NCI-H2171 treated with DMSO at 0.1 percent for 48 hours (cell line): ENCODE results near the gene TFF1.
A peak's percentile ranks its signal among the peaks of the same experiment; 100 is the strongest.

ENCODE experiments used
- DNase-seq: peaks from one replicate; lab custom pipeline; 2025; lab: John Stamatoyannopoulos, UW

TFF1 gene

DNA sequence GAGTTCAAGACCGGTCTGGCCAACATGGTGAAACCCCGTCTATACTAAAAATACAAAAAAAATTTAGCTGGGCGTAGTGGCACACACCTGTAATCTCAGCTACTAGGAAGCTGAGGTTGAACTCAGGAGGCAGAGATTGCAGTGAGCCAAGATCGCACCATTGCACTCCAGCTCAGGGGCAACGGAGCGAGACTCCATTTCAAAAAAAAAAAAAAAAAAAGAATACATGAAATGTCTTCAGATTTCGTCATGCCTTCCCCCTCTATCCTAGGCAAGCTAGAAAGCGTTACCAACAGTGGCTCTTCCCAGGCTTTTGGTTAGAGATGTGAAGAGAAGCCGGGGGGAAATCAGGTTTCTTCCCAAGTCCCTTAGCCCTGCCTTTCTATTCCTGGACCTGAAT is 3.6 kb downstream of the TFF1 start:
- DNase-seq, result peak; percentile 24

DNA sequence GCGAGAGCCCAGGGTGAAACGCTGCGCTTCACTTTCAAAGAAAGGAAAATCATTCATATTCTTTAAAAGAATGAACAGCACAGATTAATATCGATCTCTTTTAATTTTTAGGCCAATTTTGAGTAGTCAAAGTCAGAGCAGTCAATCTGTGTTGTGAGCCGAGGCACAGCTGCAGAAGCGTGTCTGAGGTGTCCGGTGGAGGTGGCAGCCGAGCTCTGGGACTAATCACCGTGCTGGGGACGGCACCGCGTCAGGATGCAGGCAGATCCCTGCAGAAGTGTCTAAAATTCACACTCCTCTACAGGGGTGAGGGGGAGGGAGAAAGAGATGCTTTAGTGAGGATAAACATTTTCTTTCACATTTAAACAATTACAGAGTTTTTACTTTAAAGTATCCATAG is 4.1 kb downstream of the TFF1 start:
- peak; percentile 32 for DNase-seq

DNA sequence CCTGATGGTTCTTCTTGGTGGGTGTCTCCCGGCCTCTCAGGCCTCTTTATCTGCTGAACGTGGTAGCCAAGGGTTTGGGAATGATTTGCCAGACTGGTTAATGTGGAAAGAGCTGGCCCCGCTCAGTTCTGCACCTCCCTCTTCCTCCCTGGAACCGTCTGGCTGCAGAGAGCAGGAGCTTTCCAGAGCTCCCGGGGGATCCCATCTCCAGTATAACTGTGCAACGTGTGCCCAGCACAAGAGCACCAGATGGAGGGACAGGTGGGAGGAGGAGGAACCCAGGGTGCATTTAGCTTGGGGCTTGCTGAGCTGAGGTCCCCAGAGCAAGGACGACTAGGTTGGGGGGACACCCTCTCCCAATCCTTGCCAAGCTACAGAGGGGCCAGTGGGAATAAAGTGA is 5.0 kb downstream of the TFF1 start:
- peak; percentile 98 for DNase-seq

DNA sequence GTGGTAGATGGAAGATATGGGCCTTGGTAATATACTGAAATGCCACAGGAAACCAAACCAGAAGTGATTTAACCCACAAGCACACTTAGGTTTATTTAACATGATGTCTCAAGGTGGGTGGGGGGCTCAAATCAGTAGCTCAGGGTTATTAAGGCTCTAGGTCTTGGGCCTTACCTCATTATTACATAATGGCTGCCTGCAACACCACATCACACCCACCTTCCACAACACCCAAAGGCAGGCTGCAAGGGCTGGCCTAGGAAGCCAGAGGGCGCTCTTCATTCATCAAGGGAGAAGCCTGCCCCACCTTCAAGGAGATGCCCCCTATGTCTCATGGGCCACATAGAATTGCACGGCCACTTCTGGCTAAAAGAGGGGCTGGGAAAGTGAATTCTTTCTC is 6.0 kb downstream of the TFF1 start:
- DNase-seq, result peak; percentile 25

DNA sequence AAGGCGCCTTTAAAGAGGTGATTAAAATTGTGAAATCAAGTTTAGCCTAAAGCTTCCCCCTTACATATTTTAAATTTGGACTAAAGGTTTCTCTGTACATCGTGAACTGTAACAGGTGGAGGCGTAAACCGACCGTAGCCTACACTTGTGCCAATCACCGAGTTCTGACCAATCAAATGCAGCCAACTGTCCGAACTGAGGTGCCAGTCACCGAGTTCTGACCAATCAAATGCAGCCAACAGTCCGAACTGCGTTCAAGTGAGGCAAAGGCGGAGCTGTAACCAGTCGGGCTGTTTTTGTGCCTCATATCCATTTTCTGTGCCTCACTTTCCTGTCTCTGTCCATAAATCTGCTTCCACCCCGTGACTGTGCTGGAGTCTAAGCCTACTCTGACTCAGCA is 7.4 kb downstream of the TFF1 start:
- DNase-seq, result no peak

DNA sequence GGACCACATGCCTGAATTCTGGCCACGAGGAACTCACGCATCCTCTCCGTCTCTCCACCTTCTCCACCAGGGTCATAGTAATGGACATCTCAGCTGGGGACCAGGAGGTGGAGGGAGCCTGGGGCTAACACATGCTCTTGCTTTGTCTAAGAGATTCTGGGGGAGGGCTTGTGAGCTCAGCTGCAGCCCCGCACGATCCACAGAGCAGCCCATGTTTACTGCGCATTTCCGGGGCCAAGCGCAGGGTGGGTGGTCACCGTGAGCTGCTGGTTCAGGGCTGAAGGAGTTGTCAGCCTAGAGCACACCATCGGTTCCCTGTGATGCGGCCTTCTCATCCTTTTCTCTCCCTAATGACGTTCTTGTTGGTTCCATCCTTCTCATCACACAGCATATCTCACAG is 8.1 kb downstream of the TFF1 start:
- DNase-seq, result no peak

DNA sequence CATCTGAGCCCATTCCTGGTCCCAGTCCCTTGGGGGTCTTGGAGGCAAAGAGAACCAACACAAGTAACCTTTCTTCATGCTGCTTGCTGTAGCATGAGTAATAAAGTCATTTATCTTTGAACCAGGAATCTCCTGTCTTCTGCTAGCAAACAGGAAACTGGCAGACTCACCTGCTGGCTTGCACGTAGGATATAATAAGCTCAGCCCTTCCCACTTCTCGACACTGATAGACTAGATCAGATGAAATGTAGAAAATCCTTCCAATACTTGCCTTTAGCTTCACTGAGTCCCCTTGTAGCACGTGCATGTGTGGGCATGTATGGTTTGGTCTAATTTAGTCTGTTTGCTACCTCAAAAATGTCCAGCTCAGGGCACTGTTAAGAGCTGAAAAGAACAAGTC is 9.0 kb downstream of the TFF1 start:
- no peak for DNase-seq

DNA sequence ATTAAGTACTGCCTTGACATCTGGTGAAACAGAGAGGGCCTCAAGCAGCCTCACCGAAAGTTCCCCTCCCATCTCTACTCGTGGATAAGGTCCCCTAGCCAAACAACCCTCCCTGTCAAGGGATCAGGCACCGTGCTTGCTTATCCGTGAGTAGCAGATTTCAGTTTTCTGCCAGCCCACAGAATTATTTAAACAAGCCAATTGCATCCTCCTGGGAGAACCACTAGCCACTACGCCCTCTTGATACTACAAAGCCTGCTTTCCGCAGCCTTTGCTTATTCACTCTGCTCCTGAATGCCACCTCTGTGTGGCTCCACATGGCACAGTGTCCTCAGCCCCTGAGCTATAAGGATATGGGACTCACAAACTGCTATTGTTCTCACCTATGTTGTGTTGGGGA is 9.7 kb downstream of the TFF1 start:
- DNase-seq, result no peak

DNA sequence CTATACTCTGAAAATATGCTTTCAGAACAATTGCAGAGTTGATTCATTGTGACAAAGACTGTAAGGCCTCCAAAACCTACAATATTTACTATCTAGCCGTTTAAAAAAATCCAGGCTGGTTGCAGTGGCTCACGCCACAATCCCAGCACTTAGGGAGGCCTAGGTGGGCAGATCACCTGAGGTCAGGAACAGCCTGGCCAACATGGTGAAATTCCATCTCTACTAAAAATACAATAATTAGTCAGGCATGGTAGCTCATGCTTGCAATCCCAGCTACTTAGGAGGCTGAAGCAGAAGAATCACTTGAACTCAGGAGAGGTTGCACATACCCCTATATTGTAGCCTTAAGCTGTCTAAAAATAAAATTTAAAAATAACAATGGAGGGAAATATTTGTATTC is 10.3 kb downstream of the TFF1 start:
- DNase-seq, result peak; percentile 33

DNA sequence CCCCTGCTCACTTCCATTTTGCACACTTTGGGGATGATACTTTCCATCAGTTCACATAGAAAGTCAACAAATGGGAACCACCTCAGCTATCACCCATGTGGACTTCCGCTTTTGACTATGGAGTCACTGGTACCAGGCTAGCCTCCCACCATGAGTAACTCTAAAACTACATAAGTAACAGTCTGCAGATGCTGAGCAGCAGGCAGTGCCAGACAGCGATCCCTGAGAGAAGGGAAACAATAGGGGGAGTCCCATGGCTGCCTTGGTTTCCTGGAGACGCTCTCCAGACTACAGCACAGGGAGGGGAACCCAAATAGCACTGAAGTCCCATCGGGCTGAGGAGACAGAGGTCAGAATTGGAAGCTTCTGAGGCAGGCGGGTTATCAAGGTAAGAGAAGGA is 12.7 kb downstream of the TFF1 start:
- no peak for DNase-seq

DNA sequence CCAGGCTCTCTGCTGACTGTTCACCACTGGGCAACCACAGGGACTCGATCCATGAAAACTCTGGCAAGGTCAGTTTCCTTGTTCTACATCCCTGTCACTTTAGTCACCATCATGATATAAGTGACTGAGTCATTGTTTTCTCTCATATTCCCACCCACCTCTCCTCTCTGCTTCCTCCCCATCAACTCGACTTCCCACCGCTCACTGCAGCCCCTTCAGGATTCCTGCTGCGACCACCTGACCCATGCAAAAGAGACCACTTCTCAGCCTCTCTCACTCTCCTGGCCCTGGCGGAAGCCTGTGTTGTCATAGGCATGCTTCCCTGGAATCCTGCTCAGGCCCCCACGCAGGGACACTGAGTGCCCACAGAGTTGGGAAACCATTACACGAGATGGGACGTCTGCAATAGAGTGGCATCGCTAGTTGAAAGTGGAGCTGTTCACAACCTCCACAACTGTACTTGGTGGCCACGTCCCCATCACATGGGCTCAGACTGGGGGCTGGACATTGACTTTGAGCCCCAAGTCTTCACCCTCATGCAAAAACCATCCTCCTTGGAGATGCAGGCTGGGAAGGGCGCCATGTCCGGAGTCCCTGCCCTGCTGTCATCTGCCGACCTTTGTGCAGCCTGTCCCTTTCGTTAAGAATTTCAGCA is 13.8 kb downstream of the TFF1 start:
- DNase-seq, result no peak

DNA sequence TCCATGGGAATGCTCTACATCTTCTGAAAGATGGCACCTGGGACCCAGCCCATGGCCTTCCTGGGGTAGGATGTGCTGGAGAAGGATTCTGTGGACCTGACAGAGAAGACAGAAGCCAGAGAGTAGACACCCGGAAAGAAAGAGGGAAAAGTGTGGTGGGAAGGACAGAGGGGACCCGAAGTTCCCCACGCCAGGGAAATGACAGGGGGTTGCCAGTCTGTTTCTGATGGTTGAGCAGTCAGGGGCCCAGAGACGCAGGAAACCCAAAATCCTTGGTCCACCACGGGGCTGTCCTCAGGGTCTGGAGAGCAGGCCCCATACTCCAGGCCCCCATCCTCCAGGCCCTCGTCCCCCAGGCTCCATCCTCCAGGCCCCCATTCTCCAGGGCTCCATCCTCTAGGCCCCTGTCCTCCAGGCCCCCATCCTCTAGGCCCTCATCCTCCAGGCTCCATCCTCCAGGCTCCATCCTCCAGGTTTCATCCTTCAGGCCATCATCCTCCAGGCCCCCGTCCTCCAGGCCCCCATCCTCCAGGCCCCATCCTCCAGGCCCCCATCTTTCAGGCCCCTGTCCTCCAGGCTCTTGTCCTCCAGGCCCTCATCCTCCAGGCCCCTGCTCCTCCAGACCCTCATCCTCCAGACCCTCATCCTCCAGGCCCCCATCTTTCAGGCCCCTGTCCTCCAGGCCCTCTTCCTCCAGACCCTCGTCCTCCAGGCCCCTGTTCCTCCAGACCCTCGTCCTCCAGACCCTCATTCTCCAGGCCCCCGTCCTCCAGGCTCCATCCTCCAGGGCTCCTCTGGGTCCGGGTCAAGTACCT is 14.5 kb downstream of the TFF1 start:
- no peak for DNase-seq

DNA sequence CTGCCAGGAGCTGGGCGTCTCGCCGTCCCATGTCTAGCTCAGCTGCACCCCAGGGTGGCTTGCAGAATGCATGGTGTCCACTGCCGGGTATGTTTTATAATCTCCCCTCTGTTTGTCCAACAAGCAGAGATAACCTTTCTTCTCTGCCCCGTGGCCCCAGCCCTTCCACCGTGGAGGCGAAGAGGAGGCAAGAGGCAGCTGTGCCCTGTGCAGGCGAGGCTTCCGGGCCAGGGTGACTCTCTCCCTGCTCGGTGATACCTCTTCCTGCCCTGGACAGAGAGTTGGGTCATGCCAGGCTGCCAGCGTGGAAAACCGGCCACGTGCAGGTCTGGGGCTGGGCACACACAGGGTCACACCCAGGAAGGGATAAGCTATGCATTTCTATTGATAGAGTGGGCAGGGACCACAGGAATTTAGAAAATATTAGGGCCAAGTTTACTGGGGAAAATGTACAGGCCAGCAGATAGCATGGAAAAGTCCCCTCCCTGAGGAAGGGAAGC is 15.4 kb downstream of the TFF1 start, which contains the start of gene TFF2:
Gene TFF2 (minus strand): TSS at position 68 of the 500 bp plus-strand sequence. CDS start 37 bp downstream, at position 31.
- DNase-seq, result no peak

DNA sequence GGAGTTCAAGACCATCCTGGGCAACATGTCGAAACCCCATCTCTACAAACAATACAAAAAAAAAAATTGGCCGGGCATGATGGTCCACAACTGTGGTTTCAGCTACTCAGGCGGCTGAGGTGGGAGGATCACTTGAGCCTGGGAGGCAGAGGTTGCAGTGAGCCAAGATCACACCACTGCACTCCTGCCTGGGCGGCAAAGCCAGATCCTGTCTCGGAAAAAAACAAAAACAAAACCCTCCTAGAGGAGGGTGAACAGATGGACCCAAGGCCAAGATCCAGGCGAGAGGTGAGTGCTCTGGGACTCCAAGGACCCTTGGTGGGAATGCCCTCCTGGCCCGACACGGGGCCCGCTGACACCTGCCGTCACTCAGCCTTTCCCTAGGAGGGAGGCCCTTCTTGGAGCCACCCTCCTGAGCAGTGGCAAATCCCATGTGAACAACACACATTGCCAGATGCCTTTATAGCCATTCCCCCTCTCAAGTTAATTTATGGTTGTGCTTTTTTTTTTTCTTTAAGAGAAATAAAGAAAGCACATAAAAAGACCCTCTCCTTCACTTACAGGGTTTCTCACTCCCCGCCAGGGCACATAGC is 15.9 kb downstream of the TFF1 start:
- DNase-seq, result peak; percentile 57

DNA sequence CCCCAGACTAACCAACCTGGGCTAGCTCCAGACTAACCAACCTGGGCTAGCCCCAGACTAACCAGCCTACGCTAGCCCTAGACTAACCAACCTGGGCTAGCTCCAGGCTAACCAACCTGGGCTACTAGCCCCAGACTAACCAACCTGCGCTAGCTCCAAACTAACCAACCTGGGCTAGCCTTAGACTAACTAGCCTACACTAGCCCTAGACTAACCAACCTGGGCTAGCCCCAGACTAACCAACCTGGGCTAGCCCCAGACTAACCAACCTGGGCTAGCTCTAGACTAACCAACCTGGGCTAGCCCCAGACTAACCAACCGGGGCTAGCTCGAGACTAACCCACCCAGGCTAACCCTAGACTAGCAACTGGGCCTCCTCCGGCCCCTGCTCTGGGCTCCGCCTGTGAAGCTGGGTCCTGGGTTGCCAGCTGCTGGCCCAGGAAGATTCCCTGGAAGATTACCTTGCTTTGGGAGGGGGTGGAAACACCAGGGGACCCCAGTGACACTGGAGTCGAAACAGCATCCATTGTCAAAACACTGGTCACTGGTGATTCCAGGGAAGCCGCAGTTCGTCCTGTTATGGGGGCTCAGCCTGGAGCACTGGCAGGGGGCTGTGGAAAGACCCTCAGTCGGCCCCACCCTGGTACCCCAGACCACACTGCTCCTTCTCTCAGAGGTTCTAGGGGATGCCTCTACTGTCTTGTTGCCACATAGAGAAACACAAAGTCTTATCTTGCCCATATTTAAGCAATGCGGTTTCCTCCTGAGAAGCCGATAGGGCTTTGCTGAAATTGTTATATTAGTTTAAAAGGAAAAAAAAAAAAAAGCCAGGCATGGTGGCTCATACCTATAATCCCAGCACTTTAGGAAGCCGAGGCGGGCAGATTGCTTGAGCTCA is 16.7 kb downstream of the TFF1 start:
- DNase-seq, result no peak

DNA sequence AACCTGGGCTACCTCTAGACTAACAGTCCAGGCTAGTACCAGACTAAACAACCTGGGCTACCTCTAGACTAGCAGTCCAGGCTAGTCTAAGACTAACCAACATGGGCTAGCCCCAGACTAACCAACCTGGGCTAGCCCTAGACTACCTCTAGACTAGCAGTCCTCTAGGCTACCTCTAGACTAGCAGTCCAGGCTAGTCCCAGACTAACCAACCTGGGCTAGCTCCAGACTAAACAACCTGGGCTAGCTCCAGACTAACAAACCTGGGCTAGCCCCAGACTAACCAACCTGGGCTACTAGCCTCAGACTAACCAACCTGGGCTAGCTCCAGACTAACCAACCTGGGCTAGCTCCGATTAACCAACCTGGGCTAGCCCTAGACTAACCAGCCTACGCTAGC is 17.6 kb downstream of the TFF1 start:
- no peak for DNase-seq

DNA sequence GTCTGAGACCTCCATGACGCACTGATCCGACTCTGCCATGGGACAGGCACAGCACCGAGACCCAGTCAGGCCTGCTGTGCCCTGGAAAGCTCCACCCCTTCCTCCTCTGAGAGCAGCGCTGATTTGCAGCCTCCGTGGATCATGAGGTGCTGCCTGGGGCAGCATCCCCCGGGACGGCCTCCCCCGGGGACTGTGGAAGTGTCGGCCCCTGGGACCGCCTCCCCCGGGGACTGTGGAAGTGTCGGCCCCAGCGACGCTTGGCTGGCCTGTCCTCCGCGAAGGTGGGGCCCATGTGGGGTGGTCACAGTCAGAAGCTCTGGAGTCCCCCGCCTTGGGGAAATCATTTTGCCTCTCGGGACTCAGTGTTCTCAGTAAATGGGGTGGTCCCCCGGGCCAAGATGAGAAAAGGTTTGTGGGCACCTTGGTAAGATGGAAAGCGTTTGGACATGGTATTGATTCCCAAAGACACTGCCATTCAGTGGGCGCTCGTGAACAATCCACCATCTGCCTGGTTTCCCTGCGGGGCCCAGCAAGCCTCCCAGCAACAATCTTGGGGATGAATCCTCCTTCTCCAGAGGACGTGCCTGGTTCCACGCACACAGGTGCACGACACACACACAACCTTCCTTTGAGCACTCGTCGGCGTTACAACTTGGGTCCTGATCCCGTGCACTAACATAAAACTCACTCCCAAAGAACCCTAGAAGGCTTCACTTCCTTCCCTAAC is 18.6 kb downstream of the TFF1 start:
- DNase-seq, result no peak

DNA sequence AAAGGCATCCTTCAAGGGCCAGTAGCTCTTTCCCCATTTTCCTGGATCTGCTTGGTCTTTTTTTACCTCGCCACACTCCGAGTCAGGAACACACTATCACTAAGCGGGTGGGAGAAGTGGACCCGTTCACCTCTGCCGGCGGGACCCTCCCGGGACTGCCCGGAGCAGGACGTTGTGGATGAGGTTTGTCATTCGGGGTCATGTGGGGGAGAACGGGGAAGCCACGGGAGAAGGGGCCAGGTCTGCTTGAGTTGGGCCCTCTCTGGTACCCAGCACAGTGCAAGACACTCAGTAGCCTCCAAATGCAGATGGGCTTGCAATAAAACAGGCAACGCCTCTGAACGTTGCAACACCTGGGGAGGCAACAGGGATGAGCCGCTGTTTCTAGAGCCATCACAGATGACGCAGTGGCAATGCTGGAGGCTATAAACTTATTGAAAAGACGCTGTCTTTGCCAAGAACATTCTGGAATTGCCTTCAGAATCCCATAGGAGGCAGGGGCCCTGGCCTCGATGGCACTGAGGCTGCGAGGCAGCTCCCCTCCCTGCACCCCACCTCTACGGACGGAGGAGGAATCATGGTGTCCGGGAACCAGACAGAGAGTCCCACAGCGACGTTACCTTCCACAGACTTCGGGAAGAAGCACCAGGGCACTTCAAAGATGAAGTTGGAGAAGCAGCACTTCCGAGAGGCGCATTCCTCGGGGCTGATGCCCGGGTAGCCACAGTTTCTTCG is 19.3 kb downstream of the TFF1 start:
- no peak for DNase-seq

DNA sequence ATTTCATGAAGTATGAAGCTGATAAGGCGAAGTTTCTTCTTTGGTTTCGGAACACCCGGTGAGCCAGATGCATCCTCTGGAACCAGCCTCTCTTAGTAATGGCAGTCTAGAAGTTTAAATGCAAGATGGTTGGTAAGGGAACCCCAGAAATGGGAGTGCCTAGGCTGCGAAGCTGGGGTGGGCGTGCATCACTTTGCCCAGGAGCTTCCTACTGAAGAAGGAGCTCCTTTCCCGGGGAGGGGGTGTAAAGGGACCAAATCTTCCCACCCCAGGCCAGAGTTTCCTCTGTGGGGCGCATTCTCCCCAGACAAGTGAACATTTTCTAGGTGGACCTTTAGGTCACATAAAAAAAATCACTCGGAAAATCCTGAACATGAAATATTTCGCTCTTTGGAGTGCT is 19.9 kb downstream of the TFF1 start:
- no peak for DNase-seq

DNA sequence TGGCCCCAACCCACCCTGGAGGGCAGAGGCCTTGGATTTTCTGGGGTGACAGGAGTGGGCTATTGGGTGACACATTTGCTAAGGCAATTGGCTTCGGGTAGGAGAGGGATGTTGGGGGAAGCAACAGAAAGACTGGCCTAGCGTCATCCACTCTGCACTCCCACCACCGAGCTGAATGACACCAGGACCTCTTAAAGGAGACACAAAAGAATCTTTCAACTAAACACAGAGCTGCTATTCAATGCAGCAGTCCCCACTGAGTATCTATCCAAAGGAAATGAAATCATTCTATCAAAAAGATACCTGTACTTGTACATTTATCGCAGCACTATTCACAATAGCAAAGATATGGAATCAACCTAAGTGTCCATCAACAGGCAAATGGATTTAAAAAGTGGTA is 21.7 kb downstream of the TFF1 start:
- no peak for DNase-seq
